ENCODE results near the gene CLSTN2. TPM values are rescaled to one million over a fixed set of nuclear protein-coding genes. Genes with fewer than 3 reads are reported as not detected.

Gene CLSTN2
- total and polyA plus RNA-seq, 8 donors, result 0.31 to 1.1 (median 0.61) TPM

DNA sequence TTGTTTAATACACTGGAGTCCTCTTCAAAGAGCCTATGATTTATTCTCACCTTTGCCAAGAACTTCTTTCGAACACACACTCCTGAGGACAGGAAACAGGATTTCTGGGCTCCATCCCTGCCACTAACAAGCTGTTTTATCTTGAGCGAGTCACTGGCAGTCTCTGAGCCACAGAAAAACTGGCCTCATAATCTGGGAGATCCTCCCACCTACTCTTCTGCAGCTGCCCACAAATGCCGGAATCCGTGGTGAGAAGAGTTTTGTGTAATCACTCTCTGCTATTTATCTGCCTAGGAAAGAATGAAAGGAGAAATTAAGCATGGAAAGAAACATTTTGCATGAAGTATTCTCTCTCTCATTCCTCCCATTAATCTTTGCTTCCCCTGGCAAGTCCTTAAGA is 570.9 kb downstream of the CLSTN2 start:
- TF ChIP-seq, protein P1, sequence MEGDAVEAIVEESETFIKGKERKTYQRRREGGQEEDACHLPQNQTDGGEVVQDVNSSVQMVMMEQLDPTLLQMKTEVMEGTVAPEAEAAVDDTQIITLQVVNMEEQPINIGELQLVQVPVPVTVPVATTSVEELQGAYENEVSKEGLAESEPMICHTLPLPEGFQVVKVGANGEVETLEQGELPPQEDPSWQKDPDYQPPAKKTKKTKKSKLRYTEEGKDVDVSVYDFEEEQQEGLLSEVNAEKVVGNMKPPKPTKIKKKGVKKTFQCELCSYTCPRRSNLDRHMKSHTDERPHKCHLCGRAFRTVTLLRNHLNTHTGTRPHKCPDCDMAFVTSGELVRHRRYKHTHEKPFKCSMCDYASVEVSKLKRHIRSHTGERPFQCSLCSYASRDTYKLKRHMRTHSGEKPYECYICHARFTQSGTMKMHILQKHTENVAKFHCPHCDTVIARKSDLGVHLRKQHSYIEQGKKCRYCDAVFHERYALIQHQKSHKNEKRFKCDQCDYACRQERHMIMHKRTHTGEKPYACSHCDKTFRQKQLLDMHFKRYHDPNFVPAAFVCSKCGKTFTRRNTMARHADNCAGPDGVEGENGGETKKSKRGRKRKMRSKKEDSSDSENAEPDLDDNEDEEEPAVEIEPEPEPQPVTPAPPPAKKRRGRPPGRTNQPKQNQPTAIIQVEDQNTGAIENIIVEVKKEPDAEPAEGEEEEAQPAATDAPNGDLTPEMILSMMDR (IDR thresholded peaks at IDR 0.05), result no peak
- intact Hi-C loops (cut with DNase I), result no loop called here
- no peaks in the 10 kb centered on the region for H3K9me3 ChIP-seq
- no peak overlapping the region for H3K27ac ChIP-seq
- no peak overlapping the region for H3K4me3 ChIP-seq
- no peaks in the 10 kb centered on the region for H3K27me3 ChIP-seq
- no peaks in the 10 kb centered on the region for H3K4me1 ChIP-seq
- no peak for ATAC-seq
- DNase-seq, result no peak
- no peaks in the 10 kb centered on the region for H3K36me3 ChIP-seq

GRCh38 chr3:140508550-140508949 is 573.6 kb downstream of the CLSTN2 start:
- Histone ChIP-seq H3K4me1 (no peaks in the 10 kb centered on the region), H3K27ac (no peak overlapping the region), H3K27me3 (no peaks in the 10 kb centered on the region), H3K36me3 (no peaks in the 10 kb centered on the region), H3K4me3 (no peak overlapping the region), H3K9me3 (no peaks in the 10 kb centered on the region)
- intact Hi-C loops (cut with DNase I), result no loop called here
- DNase-seq (no peak), ATAC-seq (no peak)
- TF ChIP-seq, protein P1 (IDR thresholded peaks at IDR 0.05), result no peak

GRCh38 chr3:140509534-140509933 is 574.5 kb downstream of the CLSTN2 start:
- no peaks in the 10 kb centered on the region for H3K36me3 ChIP-seq

GRCh38 chr3:140510303-140510861 is 575.4 kb downstream of the CLSTN2 start:
- intact Hi-C loops (cut with DNase I), result no loop called here
- TF ChIP-seq, protein P1 (IDR thresholded peaks at IDR 0.05), result no peak
- H3K27ac ChIP-seq, result no peak overlapping the region
- ATAC-seq (no peak), DNase-seq (no peak)
- H3K4me1 ChIP-seq, result no peaks in the 10 kb centered on the region
- no peaks in the 10 kb centered on the region for H3K36me3 ChIP-seq
- H3K9me3 ChIP-seq, result no peaks in the 10 kb centered on the region
- no peak overlapping the region for H3K4me3 ChIP-seq
- H3K27me3 ChIP-seq, result no peaks in the 10 kb centered on the region

More at GRCh38 chr3:140509534-140509933, 574.5 kb downstream of the CLSTN2 start:
- Histone ChIP-seq H3K27ac (no peak overlapping the region), H3K9me3 (no peaks in the 10 kb centered on the region), H3K4me1 (no peaks in the 10 kb centered on the region), H3K4me3 (no peak overlapping the region), H3K27me3 (no peaks in the 10 kb centered on the region)
- ATAC-seq (no peak), DNase-seq (no peak)
- intact Hi-C loops (cut with DNase I), result no loop called here
- TF ChIP-seq, protein P1 (IDR thresholded peaks at IDR 0.05), result no peak

GRCh38 chr3:140521751-140522445 is 586.9 kb downstream of the CLSTN2 start:
- intact Hi-C loops (cut with DNase I), result no loop called here

More at GRCh38 chr3:140521751-140522445, 586.9 kb downstream of the CLSTN2 start:
- DNase-seq, result no peak
- Histone ChIP-seq H3K36me3 (no peaks in the 10 kb centered on the region), H3K27me3 (peaks cover 0 to 19% of the 10 kb centered on the region in 2 donors), H3K4me1 (no peaks in the 10 kb centered on the region), H3K27ac (no peak overlapping the region), H3K4me3 (no peak overlapping the region), H3K9me3 (peaks cover 0 to 20% of the 10 kb centered on the region in 2 donors)
- no peak for ATAC-seq
- TF ChIP-seq, protein P1 (IDR thresholded peaks at IDR 0.05), result no peak
